GM19438 (cell line): ENCODE data around the gene CEP128.

Experiments used
- ATAC-seq: cut with Tn5 transposase; IDR thresholded peaks from one replicate; pipeline ENCODE4 v1.9.1; 2021; ENCODE audit warnings: low read depth; ENCODE audit not compliant: unreplicated experiment

The CEP128 gene

GRCh38 chr14:80698974-80699373 is 242.6 kb downstream of the CEP128 start:
- ATAC-seq, result no peak

DNA sequence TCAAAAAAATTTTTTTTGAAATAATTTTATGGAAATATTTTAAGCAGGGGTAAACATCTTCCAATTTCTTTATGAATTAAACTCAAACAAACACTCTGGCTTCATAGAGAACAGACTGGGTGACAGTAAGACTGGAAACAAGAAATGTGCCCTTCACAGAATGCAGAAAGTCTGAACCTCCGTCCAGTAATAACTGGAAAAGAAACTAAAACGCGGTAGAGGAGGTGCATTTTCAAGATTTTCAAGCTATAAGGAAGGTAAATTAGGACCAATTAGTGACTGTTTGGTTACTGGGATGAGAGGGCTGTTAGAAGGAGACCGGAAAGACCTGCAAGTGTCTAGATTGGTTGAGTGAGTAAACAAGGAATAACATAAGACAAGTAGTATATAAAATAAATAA is 245.7 kb downstream of the CEP128 start:
- no peak for ATAC-seq

DNA sequence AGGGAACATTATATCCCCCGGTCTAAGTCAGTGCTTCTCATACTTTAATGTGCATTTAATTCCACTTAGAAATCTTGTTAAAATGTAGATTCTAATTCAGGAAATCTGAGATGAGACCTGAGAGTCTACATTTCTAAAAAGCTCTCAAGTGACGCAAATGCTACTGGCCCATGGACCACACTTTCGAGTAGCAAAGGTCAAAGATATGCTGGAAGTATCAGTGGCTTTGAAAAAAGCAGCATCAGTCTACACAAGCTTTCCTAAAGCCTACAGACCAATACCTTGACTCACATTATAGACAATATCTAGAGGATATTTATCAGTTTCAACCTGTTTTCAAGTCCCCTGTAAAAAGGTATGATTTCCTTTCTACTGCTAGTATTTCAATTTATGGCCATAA is 248.6 kb downstream of the CEP128 start:
- ATAC-seq, result no peak

DNA sequence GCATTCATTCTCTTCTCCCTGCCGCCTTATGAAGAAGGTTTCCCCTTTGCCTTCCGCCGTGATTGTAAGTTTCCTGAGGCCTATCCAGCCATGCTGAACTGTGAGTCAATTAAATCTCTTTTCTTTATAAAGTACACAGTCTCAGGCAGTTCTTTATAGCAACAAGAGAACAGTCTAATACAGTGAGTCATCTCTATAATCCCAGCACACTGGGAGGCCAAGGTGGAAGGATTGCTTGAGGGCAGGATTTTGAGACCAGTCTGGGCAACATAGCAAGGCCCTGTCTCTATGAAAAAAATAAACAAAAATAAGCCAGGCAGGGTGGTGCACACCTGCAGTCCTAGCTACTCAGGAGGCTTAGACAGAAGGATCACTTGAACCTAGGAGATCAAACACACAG is 259.9 kb downstream of the CEP128 start:
- no peak for ATAC-seq

DNA sequence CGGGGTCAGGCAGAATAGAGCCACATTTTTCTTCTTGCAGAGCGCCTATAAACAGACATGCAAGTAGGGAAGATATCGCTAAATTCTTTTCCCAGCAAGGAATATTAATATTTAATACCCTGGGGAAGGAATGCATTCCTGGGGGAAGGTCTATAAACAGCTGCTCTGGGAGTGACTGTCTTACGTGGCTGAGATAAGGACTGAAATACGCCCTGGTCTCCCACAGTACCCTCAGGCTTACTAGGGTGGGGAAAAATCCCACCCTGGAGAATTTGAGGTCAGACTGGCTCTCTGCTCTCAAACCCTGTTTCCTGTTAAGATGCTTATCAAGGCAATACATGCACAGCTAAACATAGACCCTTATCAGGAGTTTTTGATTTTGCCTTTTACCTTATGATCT is 262.3 kb downstream of the CEP128 start:
- ATAC-seq, result no peak

DNA sequence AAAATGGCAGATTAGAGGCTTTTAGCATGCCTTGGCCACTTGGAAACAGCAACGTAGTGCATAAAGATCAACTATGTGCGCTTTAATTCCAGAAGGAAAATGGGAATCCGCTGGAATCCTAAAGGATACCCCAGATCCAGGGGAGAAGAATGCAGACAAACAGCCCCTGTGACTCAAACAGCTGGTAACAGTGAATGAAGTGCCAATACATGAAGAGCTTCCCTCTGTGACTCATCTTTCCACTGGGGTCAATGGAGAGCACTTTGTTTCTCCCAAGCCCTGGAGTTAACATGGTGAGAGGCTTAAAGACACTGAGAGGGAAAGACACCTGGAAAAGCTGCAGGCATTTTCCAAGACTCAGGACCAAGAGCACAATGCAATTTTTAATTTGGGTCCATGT is 263.1 kb downstream of the CEP128 start:
- ATAC-seq, result no peak

- no peak for ATAC-seq
Observed at GRCh38 chr14:80669426-80669825, 272.1 kb downstream of the CEP128 start.

GRCh38 chr14:80664576-80664975 is 277.0 kb downstream of the CEP128 start:
- ATAC-seq, result no peak

- no peak for ATAC-seq
Observed at GRCh38 chr14:80663541-80663940, 278.0 kb downstream of the CEP128 start.

GRCh38 chr14:80659783-80660182 is 281.8 kb downstream of the CEP128 start:
- ATAC-seq, result no peak

DNA sequence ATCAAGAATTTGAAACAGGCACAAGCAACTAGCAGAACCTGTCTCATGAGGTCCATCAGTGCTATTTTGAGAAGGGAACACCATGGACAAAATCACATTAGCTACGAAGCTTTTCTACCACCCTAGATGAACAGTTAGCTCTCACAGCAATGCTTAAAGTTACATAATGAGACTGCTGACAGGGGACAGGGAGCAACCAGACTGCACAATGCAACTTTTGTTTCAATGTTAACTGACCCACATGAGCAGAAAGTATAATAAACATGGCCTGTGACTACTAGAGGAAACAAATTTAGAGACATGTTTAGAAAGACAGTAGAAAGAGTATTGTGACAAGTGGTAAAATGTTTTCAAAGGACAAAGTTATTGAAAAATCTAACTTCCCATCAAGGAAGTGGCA is 282.8 kb downstream of the CEP128 start:
- ATAC-seq, result no peak

GRCh38 chr14:80658155-80658554 is 283.4 kb downstream of the CEP128 start:
- ATAC-seq, result no peak

DNA sequence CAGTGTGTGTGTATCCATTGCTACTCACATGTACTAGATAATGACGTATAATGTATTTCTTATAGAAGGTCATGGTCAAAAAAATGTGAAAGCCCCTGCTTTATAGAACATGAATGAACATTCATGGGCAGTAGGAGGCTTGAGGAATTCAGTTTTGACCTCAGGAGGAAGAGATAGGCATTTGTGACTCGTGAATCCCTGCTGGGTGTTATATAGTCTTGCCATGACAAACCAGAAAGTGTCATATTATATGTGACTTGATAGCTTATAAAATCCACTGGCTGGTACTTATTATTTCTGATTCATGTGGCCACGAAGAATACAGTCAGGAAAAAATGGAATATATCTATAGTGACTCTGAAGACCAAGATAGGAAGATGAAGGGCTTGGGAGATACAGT is 287.6 kb downstream of the CEP128 start:
- no peak for ATAC-seq

DNA sequence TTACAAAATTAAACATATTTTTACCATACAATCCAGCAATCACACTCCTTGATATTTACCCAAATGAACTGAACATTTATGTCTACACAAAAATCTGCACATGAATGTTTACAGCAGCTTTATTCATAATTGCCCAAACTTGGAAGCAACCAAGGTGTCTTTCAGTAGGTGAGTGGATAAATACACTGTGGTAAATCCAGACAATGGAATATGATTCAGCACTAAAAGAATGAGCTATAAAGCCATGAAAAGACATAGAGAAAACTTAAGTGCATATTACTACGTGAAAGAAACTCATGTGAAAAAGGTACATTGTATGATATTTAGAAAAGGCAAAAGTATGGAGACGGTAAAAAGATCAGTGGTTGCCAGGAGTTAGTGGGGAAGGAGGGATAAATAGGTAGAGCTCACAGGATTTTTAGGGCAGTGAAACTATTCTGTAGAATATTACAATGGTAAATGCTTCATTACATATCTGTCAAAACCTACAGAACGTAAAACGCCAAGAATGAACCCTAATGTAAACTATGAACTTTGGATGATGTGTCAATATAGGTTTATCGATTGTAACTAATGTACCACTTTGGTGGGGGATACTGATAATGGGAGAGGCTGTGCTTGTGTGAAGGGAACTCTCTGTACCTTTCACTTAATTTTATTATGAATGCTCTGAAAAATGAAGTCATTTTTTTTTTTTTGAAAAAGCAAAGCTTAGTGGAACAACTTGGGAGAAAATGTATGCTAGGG is 295.7 kb downstream of the CEP128 start:
- no peak for ATAC-seq

DNA sequence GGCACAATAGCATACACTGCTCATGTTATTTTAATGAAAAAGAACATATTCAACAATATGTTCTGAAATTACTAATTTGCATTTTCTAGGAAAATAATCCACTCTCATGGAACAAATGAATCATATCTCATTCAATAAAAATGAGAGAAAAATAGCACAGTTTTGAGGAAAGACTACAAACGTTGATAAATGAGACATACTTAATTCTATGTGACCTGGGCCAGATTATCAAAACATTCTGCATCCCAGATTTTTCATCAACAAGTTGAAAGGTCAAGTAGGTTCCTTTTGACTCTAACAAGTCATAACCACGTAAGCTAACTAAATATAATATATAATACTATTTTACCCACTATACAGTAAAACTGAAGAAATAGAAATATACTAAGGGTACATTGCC is 296.7 kb downstream of the CEP128 start:
- ATAC-seq, result no peak

- ATAC-seq, result no peak
Observed at GRCh38 chr14:80638620-80639515, 302.7 kb downstream of the CEP128 start.

GRCh38 chr14:80637756-80638619 is 303.6 kb downstream of the CEP128 start:
- no peak for ATAC-seq

- no peak for ATAC-seq
Observed at GRCh38 chr14:80636071-80636470, 305.5 kb downstream of the CEP128 start.

GRCh38 chr14:80634106-80634758 is 307.3 kb downstream of the CEP128 start:
- no peak for ATAC-seq

GRCh38 chr14:80629606-80630005 is 311.9 kb downstream of the CEP128 start:
- no peak for ATAC-seq
